Ishikawa (cell line): ENCODE measurements around the gene NELL1.

Experiments used
- CEBPB ChIP-seq: IDR thresholded peaks from 2 replicates; pipeline ENCODE4 v1.6.1; 2012
- CREB1 ChIP-seq: IDR thresholded peaks from 2 replicates; pipeline ENCODE4 v1.6.1; 2012; ENCODE audit warnings: low read depth
- EGR1 ChIP-seq: IDR thresholded peaks from 2 replicates; pipeline ENCODE4 v1.6.1; 2012
- EP300 ChIP-seq: IDR thresholded peaks from 2 replicates; pipeline ENCODE4 v1.6.1; 2012; ENCODE audit warnings: borderline replicate concordance
- FOXM1 ChIP-seq: IDR thresholded peaks from 2 replicates; pipeline ENCODE4 v1.6.1; 2012; ENCODE audit warnings: low read depth, borderline replicate concordance
- MAX ChIP-seq: IDR thresholded peaks from 2 replicates; pipeline ENCODE4 v1.6.1; 2012
- NFIC ChIP-seq: IDR thresholded peaks from 2 replicates; pipeline ENCODE4 v1.6.1; 2012
- RAD21 ChIP-seq: IDR thresholded peaks from 2 replicates; pipeline ENCODE4 v1.6.1; 2012; ENCODE audit warnings: low read depth
- REST ChIP-seq: IDR thresholded peaks from 2 replicates; pipeline ENCODE4 v1.6.1; 2012; ENCODE audit warnings: low read depth, mild to moderate bottlenecking
- TAF1 ChIP-seq: IDR thresholded peaks from 2 replicates; pipeline ENCODE4 v1.6.1; 2012; ENCODE audit warnings: low read depth, mild to moderate bottlenecking
- TCF12 ChIP-seq: IDR thresholded peaks from 2 replicates; pipeline ENCODE4 v1.6.1; 2012; ENCODE audit warnings: low read depth
- TEAD4 ChIP-seq: IDR thresholded peaks from 2 replicates; pipeline ENCODE4 v1.6.1; 2012
- USF1 ChIP-seq: IDR thresholded peaks from 2 replicates; pipeline ENCODE4 v1.6.1; 2012
- YY1 ChIP-seq: IDR thresholded peaks from 2 replicates; pipeline ENCODE4 v1.6.1; 2012; ENCODE audit warnings: low read depth
- ZBTB7A ChIP-seq: IDR thresholded peaks from 2 replicates; pipeline ENCODE4 v1.6.1; 2012; ENCODE audit warnings: low read depth

The NELL1 gene

GRCh38 chr11:21289686-21290085, 620.3 kb downstream of the NELL1 start:
- no peak for TF ChIP-seq YY1
- no peak for TF ChIP-seq MAX
- TF ChIP-seq TCF12, result no peak
- TF ChIP-seq CEBPB, result no peak
- TF ChIP-seq EP300, result no peak
- no peak for TF ChIP-seq ZBTB7A
- no peak for TF ChIP-seq FOXM1
- TF ChIP-seq RAD21, result no peak
- TF ChIP-seq USF1, result no peak
- TF ChIP-seq TAF1, result no peak
- TF ChIP-seq NFIC, result no peak
- TF ChIP-seq TEAD4, result no peak
- TF ChIP-seq EGR1, result no peak

GRCh38 chr11:21295508-21295907, 626.1 kb downstream of the NELL1 start:
- TF ChIP-seq FOXM1 (no peak), YY1 (no peak), NFIC (no peak), RAD21 (no peak), REST (no peak), EGR1 (no peak), TCF12 (no peak), CREB1 (no peak), TAF1 (no peak), USF1 (no peak), TEAD4 (no peak), CEBPB (no peak), ZBTB7A (no peak), MAX (no peak)

GRCh38 chr11:21301981-21302380, 632.6 kb downstream of the NELL1 start:
- no peak for TF ChIP-seq TAF1
- TF ChIP-seq RAD21, result no peak
- no peak for TF ChIP-seq TCF12
- TF ChIP-seq NFIC, result no peak
- TF ChIP-seq REST, result no peak
- no peak for TF ChIP-seq MAX
- no peak for TF ChIP-seq TEAD4
- no peak for TF ChIP-seq ZBTB7A
- TF ChIP-seq CEBPB, result no peak
- no peak for TF ChIP-seq FOXM1

- TF ChIP-seq EGR1 (no peak), CREB1 (no peak), NFIC (no peak), RAD21 (no peak), FOXM1 (no peak), CEBPB (no peak), TCF12 (no peak), MAX (no peak), YY1 (no peak), REST (no peak)
Observed at GRCh38 chr11:21306739-21307358, 637.5 kb downstream of the NELL1 start.
